ENCODE results near the gene CCL17.

DNA sequence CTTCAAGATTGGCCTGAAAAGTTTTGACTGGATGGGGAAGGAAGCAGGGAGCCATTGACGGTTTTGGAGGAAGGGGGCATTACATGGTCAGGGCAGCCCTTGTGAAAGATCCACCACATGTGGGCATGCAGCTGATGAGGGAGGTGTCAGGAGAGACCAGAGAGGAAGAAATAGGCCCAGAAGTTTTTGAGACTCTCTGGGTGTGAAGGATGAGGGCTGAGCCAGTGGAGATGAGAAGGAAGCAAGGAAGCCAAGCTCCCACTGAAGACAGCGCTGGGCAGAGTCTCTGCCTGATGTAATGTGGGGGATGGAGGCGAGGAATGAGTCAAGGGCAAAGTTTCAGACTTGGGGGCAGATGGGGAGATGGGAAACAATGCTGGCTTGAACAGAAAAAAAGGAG lies 530 bp downstream of the CCL17 start:
- TF ChIP-seq, protein P1, sequence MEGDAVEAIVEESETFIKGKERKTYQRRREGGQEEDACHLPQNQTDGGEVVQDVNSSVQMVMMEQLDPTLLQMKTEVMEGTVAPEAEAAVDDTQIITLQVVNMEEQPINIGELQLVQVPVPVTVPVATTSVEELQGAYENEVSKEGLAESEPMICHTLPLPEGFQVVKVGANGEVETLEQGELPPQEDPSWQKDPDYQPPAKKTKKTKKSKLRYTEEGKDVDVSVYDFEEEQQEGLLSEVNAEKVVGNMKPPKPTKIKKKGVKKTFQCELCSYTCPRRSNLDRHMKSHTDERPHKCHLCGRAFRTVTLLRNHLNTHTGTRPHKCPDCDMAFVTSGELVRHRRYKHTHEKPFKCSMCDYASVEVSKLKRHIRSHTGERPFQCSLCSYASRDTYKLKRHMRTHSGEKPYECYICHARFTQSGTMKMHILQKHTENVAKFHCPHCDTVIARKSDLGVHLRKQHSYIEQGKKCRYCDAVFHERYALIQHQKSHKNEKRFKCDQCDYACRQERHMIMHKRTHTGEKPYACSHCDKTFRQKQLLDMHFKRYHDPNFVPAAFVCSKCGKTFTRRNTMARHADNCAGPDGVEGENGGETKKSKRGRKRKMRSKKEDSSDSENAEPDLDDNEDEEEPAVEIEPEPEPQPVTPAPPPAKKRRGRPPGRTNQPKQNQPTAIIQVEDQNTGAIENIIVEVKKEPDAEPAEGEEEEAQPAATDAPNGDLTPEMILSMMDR (IDR thresholded peaks at IDR 0.05) = no peak
- no peak for TF ChIP-seq POLR2A (IDR thresholded peaks at IDR 0.05)
